DMS79 (cell line): Measurements from ENCODE around the gene INVS.

Experiments used
- DNase-seq: peaks from one replicate; lab custom pipeline; 2025; lab: John Stamatoyannopoulos, UW

The INVS gene

DNA sequence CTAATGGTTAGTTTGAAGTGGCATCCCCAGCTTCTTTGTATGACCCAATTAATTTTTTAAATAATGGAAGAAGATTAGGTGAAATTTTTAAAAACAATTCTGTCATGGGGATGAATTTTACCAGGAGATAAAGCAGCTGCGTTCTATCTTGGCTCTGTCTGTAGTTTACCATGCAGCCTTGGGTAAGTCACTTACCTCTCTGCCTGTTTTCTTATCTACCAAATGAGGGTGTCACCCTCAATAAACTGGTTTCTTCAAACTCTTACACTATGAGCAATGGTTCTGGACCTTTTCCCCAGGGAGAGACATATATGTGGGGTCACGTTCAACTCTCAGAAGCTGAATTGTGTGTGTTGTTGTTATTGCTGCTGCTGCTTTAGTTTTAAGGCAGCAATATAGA lies 182.0 kb downstream of the INVS start:
- DNase-seq, result no peak

DNA sequence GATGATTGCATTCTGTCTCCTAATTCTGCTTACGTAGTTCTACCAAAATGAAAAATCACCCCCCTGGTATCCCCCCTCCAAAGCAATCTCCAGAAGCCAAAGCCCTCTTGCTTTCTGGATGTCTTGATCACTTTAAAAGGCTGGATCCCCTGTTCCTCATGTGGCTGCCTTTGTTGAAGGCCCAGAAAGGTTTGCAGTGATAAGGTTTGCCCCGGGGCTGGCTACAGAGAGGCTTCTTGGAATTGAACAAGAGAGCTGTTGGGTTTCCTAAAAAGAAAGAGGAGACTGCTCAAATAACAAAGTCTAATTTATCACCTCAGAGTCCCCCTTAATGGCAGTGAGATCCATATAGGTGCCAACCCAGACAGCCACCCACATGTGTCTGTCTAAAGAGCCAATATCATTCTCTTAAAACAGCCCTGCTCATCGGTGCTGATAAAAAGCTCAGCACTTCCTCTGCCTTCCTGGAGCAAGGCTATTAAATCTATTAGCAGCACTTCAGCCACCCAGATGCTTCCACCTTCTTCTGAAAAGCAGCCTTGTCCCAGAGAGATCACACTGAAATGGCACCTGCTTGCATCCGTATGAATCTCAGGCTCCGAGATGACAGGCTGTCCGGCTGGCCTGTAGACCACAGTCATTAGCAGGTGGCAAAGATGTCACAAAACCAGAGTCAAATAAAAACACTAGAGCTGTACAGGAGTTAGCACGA lies 182.8 kb downstream of the INVS start:
- no peak for DNase-seq

- DNase-seq, result no peak
These were observed 183.3 kb downstream of the INVS start for GRCh38 chr9:100282388-100282719.

- no peak for DNase-seq
These were observed 185.2 kb downstream of the INVS start for GRCh38 chr9:100284247-100284646.

DNA sequence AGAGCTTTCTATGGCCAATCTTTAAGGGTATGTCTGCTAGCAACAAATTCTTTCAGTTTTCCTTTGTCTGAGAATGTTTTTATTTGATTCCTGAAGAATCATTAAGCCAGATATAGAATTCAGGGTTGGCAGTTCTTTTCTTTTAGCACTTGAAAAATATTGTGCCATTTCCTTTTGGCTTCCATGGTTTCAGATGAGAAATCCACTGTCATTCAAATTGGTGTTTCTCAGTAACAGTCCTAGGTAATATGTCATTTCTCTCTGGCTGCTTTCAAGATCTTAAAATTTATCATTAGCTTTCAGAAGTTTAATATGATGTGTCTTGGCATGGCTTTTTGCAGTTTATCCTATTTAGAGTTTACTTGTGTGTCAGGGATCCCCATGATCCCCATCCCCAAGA lies 186.0 kb downstream of the INVS start:
- no peak for DNase-seq

GRCh38 chr9:100285601-100286000 lies 186.6 kb downstream of the INVS start:
- DNase-seq, result no peak

DNA sequence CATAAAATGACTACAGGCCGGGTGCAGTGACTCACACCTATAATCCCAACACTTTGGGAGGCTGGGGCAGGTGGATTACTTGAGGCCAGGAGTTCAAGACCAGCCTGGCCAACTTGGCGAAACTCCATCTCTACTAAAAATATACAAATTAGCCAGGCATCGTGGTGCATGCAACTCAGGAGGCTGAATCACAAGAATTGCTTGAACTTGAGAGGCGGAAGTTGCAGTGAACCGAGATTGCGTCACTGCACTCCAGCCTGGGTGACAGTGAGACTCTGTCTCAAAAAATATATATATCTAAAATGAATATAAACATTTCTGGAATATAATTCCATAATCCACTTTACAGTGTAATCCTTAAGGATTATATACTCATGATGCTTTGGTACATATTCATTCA lies 187.2 kb downstream of the INVS start:
- no peak for DNase-seq

GRCh38 chr9:100287186-100287585 lies 188.1 kb downstream of the INVS start:
- no peak for DNase-seq

DNA sequence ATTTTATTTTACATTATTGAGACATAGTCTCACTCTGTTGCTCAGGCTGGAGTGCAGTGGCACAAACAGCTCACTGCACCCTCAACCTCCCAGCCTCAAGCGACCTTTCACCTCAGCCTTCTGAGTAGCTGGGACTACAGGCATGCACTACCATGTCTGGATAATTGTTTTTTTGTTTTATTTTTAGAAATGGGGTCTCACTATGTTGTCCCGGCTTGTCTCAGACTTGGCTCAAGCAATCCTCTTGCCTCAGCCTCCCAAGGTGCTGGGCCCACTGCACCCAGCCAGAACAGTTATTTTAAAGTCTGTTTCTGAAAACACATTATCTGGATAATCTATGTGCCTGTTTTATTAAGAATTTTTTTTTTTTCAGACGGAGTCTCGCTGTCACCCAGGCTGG lies 191.7 kb downstream of the INVS start:
- DNase-seq, result no peak

GRCh38 chr9:100292414-100292813 lies 193.4 kb downstream of the INVS start:
- DNase-seq, result no peak

GRCh38 chr9:100294341-100294740 lies 195.3 kb downstream of the INVS start:
- DNase-seq, result no peak

- DNase-seq, result no peak
These were observed 195.8 kb downstream of the INVS start for GRCh38 chr9:100294806-100295205.

GRCh38 chr9:100295240-100295639 lies 196.2 kb downstream of the INVS start:
- no peak for DNase-seq

DNA sequence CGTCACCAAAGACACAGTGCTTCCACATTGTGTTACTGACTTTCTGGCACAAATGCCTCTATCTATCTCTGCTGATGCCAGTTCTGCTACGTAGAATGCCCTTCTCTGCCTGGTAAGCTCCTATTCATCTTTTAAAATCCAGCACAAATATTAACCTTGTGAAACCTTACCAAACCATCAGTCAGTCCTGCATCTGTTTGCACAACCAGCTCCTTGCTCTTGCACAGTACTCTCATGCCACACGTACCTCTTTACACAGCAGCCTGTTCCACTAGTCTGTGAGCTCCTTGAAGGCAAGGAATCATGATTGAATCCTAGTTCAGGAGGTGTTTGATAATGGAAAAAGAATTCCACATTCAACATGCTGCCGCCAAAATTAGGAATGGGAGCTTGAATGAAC lies 197.4 kb downstream of the INVS start:
- no peak for DNase-seq

- no peak for DNase-seq
These were observed 199.3 kb downstream of the INVS start for GRCh38 chr9:100298378-100298777.

DNA sequence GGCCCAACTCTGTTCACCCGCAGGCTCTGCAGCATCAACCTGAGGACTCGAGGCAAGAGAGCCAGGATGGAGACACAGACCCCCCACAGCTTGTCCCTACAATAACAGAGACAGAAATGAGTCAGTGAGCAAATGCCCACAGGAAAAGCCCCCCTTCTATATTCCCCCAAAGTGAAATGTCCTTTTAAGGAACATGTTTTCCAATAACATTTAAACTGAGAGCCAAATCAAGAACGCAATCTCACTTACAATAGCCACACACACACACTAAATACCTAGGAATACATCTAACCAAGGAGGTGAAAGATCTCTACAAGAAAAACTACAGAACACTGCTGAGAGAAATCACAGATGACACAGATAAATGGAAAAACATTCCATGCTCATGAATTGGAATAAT lies 204.7 kb downstream of the INVS start:
- DNase-seq, result no peak

DNA sequence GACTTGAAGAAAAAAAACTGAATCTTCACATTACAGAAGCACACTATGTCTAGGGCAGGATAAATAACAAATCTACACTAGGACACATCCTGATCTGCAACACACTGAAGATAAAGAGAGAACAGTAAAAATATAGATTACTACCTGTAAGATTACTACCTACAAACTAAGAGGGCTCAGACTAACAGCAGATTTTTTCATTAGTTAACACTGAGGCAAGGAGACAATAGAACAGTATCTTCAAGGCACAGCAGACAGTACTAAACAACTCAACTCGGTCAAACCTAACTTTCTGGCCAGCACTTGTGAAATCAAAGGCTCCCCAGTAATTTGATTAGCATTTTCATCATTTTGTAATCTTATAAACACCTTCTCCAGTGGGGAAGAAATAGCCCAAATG lies 207.2 kb downstream of the INVS start:
- DNase-seq, result no peak

GRCh38 chr9:100307080-100307479 lies 208.0 kb downstream of the INVS start:
- DNase-seq, result no peak

DNA sequence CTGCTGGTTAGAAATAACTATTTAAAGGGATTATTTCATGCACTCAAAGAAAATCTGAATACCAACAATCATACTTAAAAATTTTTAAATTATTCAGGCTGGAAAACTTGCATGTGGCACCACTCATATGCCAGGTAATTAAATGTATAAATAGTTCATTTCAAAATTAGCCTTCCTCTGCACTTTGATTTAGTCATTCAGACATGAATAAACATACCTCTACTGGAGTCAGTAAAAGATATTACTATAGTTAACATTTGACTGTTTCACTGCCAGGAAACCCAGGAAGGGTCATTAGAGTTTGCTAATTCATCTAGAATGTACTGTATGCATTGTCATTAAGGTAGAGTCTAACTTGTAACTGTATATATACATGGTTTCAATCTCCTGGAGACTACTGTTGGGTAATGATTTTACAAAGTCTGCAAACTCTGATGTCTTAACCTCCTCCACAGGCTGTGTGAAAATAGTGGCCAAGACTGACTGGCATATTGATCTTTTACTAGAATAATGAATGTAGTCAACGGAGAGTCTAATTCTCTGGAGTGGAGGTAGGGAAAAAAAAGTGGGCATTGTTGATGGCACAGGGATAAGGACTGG lies 210.0 kb downstream of the INVS start:
- no peak for DNase-seq

DNA sequence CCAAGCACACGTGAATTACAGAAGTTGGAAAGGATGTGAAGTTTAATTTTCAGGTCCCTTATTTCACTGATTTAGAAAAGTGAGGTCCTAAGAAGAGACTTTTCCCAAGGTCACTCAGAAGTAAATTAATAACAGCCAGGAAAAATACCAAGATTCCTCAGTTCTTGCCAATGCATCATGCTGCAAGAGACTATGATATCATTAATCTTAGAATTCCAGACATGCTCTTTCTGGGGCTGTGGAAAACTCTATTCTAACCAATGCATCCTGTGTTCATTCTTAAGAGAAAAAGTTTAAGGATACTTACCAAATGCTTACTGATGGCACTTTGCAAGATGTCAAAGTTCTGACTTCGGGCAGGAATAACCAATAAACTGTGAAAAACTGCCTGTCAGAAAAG lies 210.9 kb downstream of the INVS start:
- DNase-seq, result no peak

DNA sequence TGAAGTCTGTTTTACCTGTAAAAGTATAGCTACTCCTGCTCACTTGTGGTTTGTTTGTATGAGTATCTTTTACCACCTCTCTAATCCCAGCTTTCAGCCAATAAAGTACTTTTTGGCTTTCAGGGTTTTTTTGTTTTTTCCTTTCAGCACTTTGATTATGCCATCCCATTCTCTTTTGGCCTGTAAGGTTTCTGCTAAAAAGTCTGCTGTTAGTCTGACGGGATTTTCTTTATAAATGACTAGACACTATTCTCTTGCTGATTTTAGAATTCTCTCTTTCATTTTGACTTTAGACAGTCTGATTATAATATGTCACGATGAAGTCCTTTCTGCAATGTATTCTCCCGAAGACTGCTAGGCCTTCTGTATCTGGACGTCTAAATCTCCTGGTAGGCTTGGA lies 216.5 kb downstream of the INVS start:
- no peak for DNase-seq

GRCh38 chr9:100317706-100318105 lies 218.7 kb downstream of the INVS start:
- no peak for DNase-seq

DNA sequence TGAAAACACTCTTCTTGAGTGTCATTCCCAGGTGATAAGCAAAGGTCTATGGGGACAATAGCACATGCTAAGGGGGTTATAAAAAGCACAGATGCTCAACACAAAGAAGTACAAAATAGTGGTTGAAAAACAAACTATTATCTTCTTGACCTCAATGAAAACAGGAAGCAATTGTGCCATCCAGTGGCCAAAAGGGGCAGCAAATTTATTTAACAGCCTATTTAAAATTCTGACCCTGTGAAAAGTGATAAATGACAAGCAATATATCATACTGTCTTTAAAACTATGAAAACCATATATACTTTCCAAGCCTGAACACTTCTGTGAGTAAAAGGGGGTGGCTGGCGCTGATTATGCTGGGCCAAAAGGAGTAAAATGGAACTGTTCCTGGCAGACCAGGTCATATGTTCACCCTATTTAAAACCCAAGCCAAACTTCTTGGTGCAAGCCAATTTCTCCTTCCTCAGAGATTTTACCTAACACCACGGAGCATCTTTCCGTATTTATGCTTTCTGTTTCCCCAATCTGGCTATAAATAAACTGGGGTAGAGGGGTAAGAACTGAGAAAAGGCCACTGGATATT lies 224.0 kb downstream of the INVS start:
- peak; percentile 3 for DNase-seq
